Activated CD8-positive, alpha-beta memory T cell treated with anti-CD3 and anti-CD28 coated beads for 24 hours (primary cell): ENCODE data around the gene NDUFS2.
"Not testable (repeated sequence)": the region's sequence is repeated elsewhere in the genome, so short reads cannot be mapped to it uniquely, and the experiment has no call there.

Experiments
- DNase-seq: peaks from one replicate; pipeline ENCODE4 v3.0.0-alpha.2; 2020

NDUFS2 gene

GRCh38 chr1:161222175-161223019 lies 20.2 kb downstream of the NDUFS2 start:
- no peak for DNase-seq

DNA sequence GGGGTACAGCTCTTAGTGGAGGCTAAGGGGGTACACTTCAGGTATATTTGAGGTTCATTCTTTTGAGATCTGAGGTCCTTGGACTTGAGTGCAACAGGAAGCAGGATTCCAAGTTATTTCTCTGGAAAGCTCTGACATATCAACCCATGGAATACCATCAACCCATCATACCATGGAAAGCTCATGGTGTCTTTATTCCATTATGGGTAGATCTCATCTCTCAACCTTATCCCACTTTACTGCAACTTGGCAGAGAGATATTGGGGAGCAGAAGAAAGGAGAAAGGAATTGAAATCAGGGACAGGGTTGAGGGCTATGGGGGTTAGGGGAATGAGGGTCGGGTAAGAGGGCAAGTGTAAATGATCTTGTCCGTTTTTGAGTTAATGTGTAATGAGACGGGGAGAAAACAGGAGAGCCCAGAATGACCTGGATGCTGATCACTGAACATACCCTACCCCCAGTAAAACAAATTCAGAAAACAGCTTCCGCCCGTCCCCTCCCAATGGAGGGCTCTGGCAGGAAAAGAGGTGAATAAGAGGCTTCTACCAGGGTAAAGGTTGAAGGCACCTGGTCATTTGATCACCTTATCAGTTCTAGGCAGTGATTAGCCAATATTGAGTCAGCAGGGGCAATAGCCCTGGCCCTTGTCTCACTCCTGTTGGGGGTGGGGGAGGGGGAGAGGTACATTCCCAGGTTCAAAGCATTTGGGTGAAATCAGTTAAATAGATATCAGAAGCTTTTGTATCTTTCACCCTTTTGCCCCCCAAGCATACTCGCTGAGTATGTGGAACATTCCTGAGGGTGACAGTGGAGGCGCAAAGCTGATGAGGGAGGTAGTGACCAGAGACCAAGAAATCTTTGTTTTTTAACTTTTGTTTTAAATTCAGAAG lies 21.9 kb downstream of the NDUFS2 start:
- no peak for DNase-seq

GRCh38 chr1:161224695-161225087 lies 22.5 kb downstream of the NDUFS2 start:
- not testable (repeated sequence) for DNase-seq

DNA sequence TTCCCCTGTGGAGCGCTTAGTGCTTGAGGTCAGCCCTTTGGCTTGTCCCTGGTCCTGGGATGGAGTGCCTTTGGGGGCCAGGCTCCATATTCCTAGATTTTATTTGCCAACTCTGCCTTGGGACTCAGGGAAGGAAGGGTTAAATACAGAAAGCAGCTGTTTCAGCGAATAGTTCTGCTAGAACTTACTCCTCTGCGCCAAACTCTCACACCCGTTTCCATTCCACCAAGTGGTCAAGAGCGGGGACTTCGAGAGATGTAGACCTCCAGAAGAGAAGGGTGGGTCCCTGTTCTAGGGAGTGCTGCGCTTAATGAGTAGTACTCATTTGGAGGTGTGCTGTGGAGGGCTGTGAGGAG lies 23.0 kb downstream of the NDUFS2 start:
- DNase-seq, result no peak

- peak; percentile 91 for DNase-seq
Measured at GRCh38 chr1:161225534-161226319, 23.6 kb downstream of the NDUFS2 start, which contains the start of gene TOMM40L. TSS of gene TOMM40L (plus strand) at chr1:161226060. CDS start at chr1:161226490, 430 bp downstream.

GRCh38 chr1:161226320-161226711 lies 24.1 kb downstream of the NDUFS2 start:
- peak; percentile 70 for DNase-seq

DNA sequence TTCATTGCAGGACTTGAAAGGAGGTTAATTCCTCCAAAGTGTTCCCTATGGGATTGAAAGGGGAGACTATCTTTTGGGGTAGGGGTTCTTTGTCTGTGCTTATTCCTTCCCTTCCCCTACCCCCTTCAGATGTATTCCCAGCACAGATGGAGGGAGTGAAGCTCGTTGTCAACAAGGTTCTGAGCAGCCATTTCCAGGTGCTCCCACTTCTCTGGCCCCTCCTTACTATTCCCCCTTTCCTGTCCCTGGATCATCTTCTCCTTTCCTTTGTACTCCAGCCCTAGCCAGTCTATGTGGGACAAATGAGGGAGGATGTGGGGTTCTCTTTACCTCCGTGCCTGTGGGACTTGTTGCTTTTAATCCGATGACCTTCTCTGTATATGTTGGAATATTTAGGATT lies 24.6 kb downstream of the NDUFS2 start:
- no peak for DNase-seq

DNA sequence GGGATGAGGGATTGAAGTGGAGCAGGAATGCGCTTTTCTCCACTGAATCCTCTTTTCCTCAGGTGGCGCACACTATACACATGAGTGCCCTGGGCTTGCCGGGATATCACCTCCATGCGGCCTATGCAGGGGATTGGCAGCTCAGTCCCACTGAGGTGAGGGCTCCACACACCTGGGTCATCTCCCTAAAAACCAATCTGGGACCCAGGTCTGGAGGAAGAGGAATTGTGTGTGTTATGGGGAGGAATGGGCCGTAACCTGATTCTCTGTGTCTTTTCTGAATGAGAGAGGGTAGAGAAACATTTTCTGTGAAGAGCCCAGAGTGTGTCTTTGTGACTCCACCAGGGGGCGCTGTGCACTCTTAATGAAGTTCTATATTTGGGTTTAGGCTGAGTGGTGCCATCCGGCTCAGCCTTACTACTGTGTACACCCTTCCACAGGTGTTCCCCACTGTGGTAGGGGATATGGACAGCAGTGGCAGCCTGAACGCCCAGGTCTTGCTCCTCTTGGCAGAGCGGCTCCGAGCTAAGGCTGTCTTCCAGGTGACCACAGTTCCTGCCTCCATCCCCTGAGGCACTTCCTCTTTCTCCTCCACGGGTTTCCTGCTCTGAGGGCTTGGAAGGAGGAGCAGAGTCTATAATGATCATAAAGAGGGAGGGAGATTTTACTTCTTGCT lies 25.2 kb downstream of the NDUFS2 start:
- peak; percentile 95 for DNase-seq

GRCh38 chr1:161228032-161228431 lies 25.9 kb downstream of the NDUFS2 start:
- DNase-seq, result no peak

DNA sequence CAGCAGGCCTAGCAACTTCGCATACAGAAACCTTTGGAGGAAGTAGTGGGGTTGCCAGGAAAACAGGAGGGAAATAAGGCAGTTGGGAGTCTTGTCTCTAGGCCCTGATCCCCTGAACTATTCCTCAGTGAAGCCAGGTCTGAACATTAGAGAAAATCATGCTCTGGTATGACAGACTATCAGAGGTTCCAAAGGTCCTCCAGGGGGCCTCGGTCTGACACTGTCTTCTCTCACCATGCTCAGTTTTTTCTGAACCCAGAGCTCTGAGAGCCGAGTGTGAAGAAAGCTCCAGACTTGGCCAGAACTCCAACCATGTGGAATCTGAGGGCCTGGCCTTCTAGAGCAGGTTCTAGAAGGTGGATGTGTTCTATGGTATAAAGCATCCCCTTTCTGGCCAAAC lies 27.7 kb downstream of the NDUFS2 start:
- DNase-seq, result no peak

- no peak for DNase-seq
Measured at GRCh38 chr1:161230762-161231161, 28.6 kb downstream of the NDUFS2 start.

GRCh38 chr1:161233102-161233501 lies 30.9 kb downstream of the NDUFS2 start:
- DNase-seq, result no peak

- DNase-seq, result no peak
Measured at GRCh38 chr1:161235957-161236775, 34.0 kb downstream of the NDUFS2 start.

- no peak for DNase-seq
Measured at GRCh38 chr1:161238039-161238473, 35.9 kb downstream of the NDUFS2 start, which contains the start of gene NR1I3. TSS of gene NR1I3 (minus strand) at chr1:161238203. CDS start at chr1:161236565, 1,638 bp downstream.

DNA sequence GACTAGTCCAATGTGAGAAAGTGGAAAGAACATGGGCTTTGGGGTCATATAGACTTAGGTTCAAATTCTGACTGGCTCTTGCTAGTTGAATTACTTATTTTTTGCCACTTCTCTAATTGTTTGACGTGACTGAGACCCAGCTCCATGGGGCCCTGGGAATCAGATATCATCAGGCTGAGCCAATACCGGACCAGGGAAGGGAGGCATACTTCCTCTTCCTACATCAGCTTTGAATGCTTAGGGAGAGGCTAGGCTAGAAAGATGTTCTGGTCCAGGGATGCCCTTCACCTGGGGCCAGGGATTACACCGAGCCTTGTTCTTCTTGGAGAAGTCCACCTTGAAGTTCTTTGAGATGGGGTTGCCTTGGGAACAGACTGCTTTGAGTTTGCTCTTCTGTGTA lies 39.5 kb downstream of the NDUFS2 start:
- no peak for DNase-seq

DNA sequence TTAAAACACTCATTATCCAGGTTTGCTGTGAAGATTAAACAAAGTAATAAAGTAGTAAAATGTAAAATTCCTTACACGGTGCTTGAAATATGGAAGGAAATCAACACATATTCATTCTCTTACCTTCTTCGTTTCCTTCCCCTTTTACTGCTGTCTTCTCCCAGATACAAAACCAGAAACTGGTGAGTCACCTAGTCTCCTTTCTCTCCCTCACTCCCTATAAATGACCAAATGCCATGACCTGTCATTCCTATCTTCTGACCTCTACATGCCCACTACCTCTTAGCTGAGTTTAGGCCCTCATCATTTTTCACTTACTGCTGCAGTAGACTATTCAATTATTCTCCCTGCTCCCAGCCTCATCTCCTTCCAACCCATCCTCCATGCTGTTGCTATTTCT lies 40.1 kb downstream of the NDUFS2 start:
- no peak for DNase-seq

- no peak for DNase-seq
Measured at GRCh38 chr1:161244888-161245287, 42.7 kb downstream of the NDUFS2 start.

DNA sequence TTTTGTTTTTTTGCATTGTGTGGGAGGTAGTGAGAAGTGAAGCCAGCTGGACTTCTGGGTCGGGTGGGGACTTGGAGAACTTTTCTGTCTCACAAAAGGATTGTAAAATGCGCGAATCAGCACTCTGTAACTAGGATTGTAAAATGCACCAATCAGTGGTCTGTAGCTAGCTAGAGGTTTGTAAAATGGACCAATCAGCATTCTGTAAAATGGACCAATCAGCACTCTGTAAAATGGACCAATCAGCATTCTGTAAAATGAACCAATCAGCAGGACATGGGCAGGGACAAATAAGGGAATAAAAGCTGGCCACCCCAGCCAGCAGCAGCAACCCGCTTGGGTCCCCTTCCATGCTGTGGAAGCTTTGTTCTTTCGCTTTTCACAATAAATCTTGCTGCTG lies 47.9 kb downstream of the NDUFS2 start:
- not testable (repeated sequence) for DNase-seq

DNA sequence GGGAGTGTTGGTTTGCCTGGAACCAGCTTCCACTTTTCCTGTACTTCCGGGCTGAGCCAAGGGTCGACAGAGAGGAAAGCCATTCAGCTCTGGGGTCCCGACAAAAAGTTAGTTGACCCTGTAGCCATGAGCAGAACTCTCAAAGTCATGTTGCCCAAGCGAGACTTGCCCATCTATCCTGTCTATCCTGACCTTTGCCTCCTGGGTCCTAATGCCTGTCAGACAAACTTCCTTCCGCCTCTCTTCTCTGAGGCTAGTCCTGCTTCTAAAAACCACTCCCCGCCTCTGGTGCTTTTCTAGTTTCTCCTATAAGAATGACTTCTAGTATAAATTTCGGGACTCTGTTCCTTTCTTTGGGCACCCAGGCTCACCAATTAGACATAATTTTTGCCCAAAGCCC lies 48.7 kb downstream of the NDUFS2 start:
- DNase-seq, result no peak

GRCh38 chr1:161251579-161251978 lies 49.4 kb downstream of the NDUFS2 start:
- no peak for DNase-seq

DNA sequence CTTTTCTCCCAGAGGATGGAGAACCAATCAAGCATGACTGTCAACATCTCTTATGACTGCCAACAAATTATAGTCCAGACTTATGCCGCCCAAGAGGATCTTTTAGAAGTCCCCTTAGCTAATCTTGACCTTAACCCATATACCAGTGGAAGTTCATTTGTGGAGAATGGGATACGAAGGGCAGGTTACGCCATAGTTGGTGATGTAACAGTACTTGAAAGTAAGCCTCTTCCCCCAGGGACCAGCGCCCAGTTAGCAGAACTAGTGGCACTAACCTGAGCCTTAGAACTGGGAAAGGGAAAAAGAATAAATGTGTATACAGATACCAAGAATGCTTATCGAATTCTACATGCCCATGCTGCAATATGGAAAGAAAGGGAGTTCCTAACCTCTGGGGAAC lies 53.1 kb downstream of the NDUFS2 start:
- not testable (repeated sequence) for DNase-seq
